HepG2 (cell line): ENCODE results near the gene CACNA2D3. TPM values are rescaled to one million over a fixed set of nuclear protein-coding genes. Genes with fewer than 3 reads are reported as not detected.

Experiments
- ATAC-seq: fragments of 200-7000 bp; cut with Tn5 transposase; 3 replicates; pipeline ENCODE4 v1.9.1; 2020; ENCODE audit warnings: mild to moderate bottlenecking, moderate library complexity
- BruUV-seq: library from RNA; stranded (reverse); fragments of 400-500 nt; replicated peaks from 2 replicates; lab custom pipeline; 2021; lab: Mats Ljungman, UMichigan
- CTCF ChIA-PET: fragments of 300-600 bp; formaldehyde crosslinking; extraction: SDS; loops from one replicate; lab custom pipeline; 2021; ENCODE audit warnings: low total read pairs, inconsistent platforms, low intra/inter-chr PET ratio; lab: Yijun Ruan, JAX
- POLR2A ChIA-PET: fragments of 350-600 bp; sonication (Branson Sonifier 250); formaldehyde crosslinking; loops from one replicate; lab custom pipeline; 2020; ENCODE audit warnings: antibody characterized with exemption, inconsistent platforms; lab: Yijun Ruan, JAX
- DNase-seq: peaks from one replicate; pipeline ENCODE4 v3.0.0-alpha.2; 2015; ENCODE audit warnings: low spot score
- FAIRE-seq: peaks from 3 replicates; lab custom pipeline; 2011; peaks lifted over from hg19 to GRCh38; lab: Jason Lieb, UNC
- H2AFZ ChIP-seq: one replicate; pipeline ENCODE4 v1.6.1; 2011; ENCODE audit warnings: low read length, inconsistent platforms
- H3K27ac ChIP-seq: fragments of 300-600 bp; 3 replicates; pipeline ENCODE4 v1.8.0; 2011; ENCODE audit warnings: mixed run types, mild to moderate bottlenecking, mixed read lengths, low read length, inconsistent platforms; ENCODE audit not compliant: insufficient read depth; ENCODE audit errors: extremely low read length
- H3K27me3 ChIP-seq, 2 experiments: fragments of 200-600 bp in 1 of 2; 2 replicates in 1 of 2; 3 replicates in 1 of 2; pipeline versions ENCODE4 v1.6.0 to v1.8.0; 2011; ENCODE audit warnings: low read length in 2 of 2, mild to moderate bottlenecking in 2 of 2, moderate library complexity in 2 of 2, inconsistent platforms in 1 of 2; ENCODE audit not compliant: insufficient read depth in 2 of 2, control insufficient read depth in 1 of 2
- H3K36me3 ChIP-seq, 2 experiments: fragments of 200-600 bp in 1 of 2; replicated peaks in 1 of 2; 2 replicates in 1 of 2; 3 replicates in 1 of 2; pipeline versions ENCODE4 v1.5.1 to v1.8.0; 2011; ENCODE audit warnings: low read length in 2 of 2, inconsistent platforms in 1 of 2; ENCODE audit not compliant: insufficient read depth in 2 of 2, control insufficient read depth in 1 of 2
- H3K4me1 ChIP-seq: 2 replicates; pipeline ENCODE4 v1.5.1; 2012; ENCODE audit warnings: low read length, inconsistent platforms; ENCODE audit not compliant: insufficient read depth
- H3K4me2 ChIP-seq: 2 replicates; pipeline ENCODE4 v1.6.0; 2011; ENCODE audit warnings: low read depth, low read length, inconsistent platforms
- H3K4me3 ChIP-seq, 3 experiments: fragments of 200-600 bp in 1 of 3; sonication (generic), shearing (Covaris generic) in 1 of 3; replicated peaks in 1 of 3; 2 replicates each; pipeline ENCODE4 v1.5.1; 2011 to 2016; ENCODE audit warnings: low read length in 3 of 3, inconsistent platforms in 2 of 3, low read depth in 2 of 3, mild to moderate bottlenecking in 2 of 3, control low read depth in 1 of 3, mixed read lengths in 1 of 3; ENCODE audit not compliant: insufficient read depth in 1 of 3
- H3K79me2 ChIP-seq: one replicate; pipeline ENCODE4 v1.6.1; 2011; ENCODE audit warnings: low read length, inconsistent platforms; ENCODE audit not compliant: insufficient read depth
- H3K9ac ChIP-seq: 2 replicates; pipeline ENCODE4 v1.6.0; 2011; ENCODE audit warnings: mild to moderate bottlenecking, low read depth, low read length, inconsistent platforms; ENCODE audit not compliant: insufficient read depth
- H3K9me3 ChIP-seq: 2 replicates; pipeline ENCODE4 v1.5.1; 2012; ENCODE audit warnings: mild to moderate bottlenecking, low read length
- H4K20me1 ChIP-seq: 2 replicates; pipeline ENCODE4 v1.6.0; 2011; ENCODE audit warnings: inconsistent platforms, mild to moderate bottlenecking, low read length, moderate library complexity; ENCODE audit not compliant: insufficient read depth
- ATM ChIP-seq: fragments of 450-650 bp; IDR thresholded peaks from 2 replicates; pipeline ENCODE4 v1.7.1; 2017; ENCODE audit warnings: mild to moderate bottlenecking, borderline replicate concordance
- CAMTA2 ChIP-seq: sonication (generic); formaldehyde crosslinking; IDR thresholded peaks from 2 replicates; pipeline ENCODE4 v1.4.0; 2020; ENCODE audit warnings: mild to moderate bottlenecking, missing genetic modification reagents, borderline replicate concordance
- GATAD2A ChIP-seq: IDR thresholded peaks from 2 replicates; pipeline ENCODE4 v1.6.1; 2016
- KDM6A ChIP-seq: IDR thresholded peaks from 2 replicates; pipeline ENCODE4 v1.6.1; 2016; ENCODE audit warnings: low read depth
- MXD3 ChIP-seq: IDR thresholded peaks from 2 replicates; pipeline ENCODE4 v1.6.1; 2016; ENCODE audit warnings: mild to moderate bottlenecking, missing biosample characterization, missing genetic modification reagents
- PAF1 ChIP-seq: IDR thresholded peaks from 2 replicates; pipeline ENCODE4 v1.6.1; 2016; ENCODE audit warnings: missing genetic modification reagents, missing compliant biosample characterization
- SNAPC4 ChIP-seq: sonication (generic); formaldehyde crosslinking; IDR thresholded peaks from 2 replicates; pipeline ENCODE4 v1.4.0; 2020; ENCODE audit warnings: mild to moderate bottlenecking, missing genetic modification reagents
- SRF ChIP-seq: IDR thresholded peaks from 2 replicates; pipeline ENCODE4 v1.6.1; 2011; ENCODE audit warnings: mild to moderate bottlenecking, low read depth, low read length, moderate library complexity
- TEAD2 ChIP-seq: sonication (generic); formaldehyde crosslinking; IDR thresholded peaks from 2 replicates; pipeline ENCODE4 v1.9.0; 2021; ENCODE audit warnings: missing genetic modification reagents
- ZC3H13 ChIP-seq: sonication (generic); formaldehyde crosslinking; IDR thresholded peaks from 2 replicates; pipeline ENCODE4 v1.8.1; 2023; ENCODE audit warnings: mild to moderate bottlenecking, missing genetic modification reagents, moderate library complexity
- ZNF343 ChIP-seq: sonication (generic); formaldehyde crosslinking; IDR thresholded peaks from 2 replicates; pipeline ENCODE4 v1.4.0; 2020; ENCODE audit warnings: mild to moderate bottlenecking, missing genetic modification reagents
- ZNF816 ChIP-seq: sonication (generic); formaldehyde crosslinking; IDR thresholded peaks from 2 replicates; pipeline ENCODE4 v1.8.0; 2022; ENCODE audit warnings: missing genetic modification reagents, mild to moderate bottlenecking, borderline replicate concordance
- ZSCAN22 ChIP-seq: sonication (generic); formaldehyde crosslinking; IDR thresholded peaks from 2 replicates; pipeline ENCODE4 v1.4.0; 2020; ENCODE audit warnings: mild to moderate bottlenecking, missing genetic modification reagents
- WGBS: methylation state at CpG from one replicate; pipeline ENCODE4 v1.1.6; 2017; ENCODE audit warnings: low lambda C conversion rate; 5-methylcytosine and 5-hydroxymethylcytosine counted together
- in situ Hi-C: cut with HindIII; loops from 2 replicates; pipeline ENCODE4 v1.10.0; 2017; ENCODE audit warnings: low pct_unique_long_range_greater_than_20kb; ENCODE audit not compliant: extremely low pct_ligation_motif_present
- intact Hi-C: fragments of 100-400 bp; cut with micrococcal nuclease; formaldehyde crosslinking; loops from one replicate; pipeline ENCODE4 v1.10.0; 2022; ENCODE audit not compliant: unreplicated experiment
- polyA plus RNA-seq, 8 experiments: library from polyadenylated mRNA; depleted of rRNA in 3 of 8; stranded (reverse) in 7 of 8; unstranded in 1 of 8; fragments of >200 nt; fragmentation: Illumina TruSeq in 4 of 8; extraction: Trizol in 4 of 8; gene quantifications; 2 replicates each; pipeline versions ENCODE4 v1.2.1 to v1.2.3, GENCODE V29; 2011 to 2016; ENCODE audit warnings: low read depth in 4 of 8, missing spikeins in 1 of 8, mixed read lengths in 1 of 8; ENCODE audit not compliant: insufficient read depth in 1 of 8
- total RNA-seq, 5 experiments: library from RNA; depleted of rRNA; stranded (reverse); fragments of >200 nt; fragmentation: Illumina TruSeq; extraction: Trizol; gene quantifications; 2 replicates each; pipeline ENCODE4 v1.2.3, GENCODE V29; 2016; ENCODE audit warnings: low read depth in 1 of 5
- TF ChIP-seq, protein P1 (sequence below): sonication (generic); formaldehyde crosslinking; IDR thresholded peaks from 2 replicates; pipeline ENCODE4 v1.8.1; 2023; ENCODE audit warnings: mild to moderate bottlenecking, missing genetic modification reagents
- TF ChIP-seq, protein P2 (sequence below): IDR thresholded peaks from 2 replicates; pipeline ENCODE4 v1.6.1; 2018; ENCODE audit warnings: missing genetic modification reagents
- TF ChIP-seq, protein P3 (sequence below): sonication (generic); formaldehyde crosslinking; IDR thresholded peaks from 2 replicates; pipeline ENCODE4 v1.5.0; 2020; ENCODE audit warnings: missing genetic modification reagents

Gene CACNA2D3
- total and polyA plus RNA-seq, 2 of the 13 experiments (the other 11 are each of a cell fraction or from before 2014, with no cell fraction given), result not detected

- H4K20me1 ChIP-seq, result no peaks in the 10 kb centered on the region
Measured at GRCh38 chr3:54713031-54713430, 590.7 kb downstream of the CACNA2D3 start.

More at GRCh38 chr3:54713031-54713430, 590.7 kb downstream of the CACNA2D3 start:
- Histone ChIP-seq H3K9me3 (no peaks in the 10 kb centered on the region), H3K4me2 (no peak overlapping the region), H3K4me3 (no peak overlapping the region), H3K79me2 (no peaks in the 10 kb centered on the region), H3K4me1 (no peaks in the 10 kb centered on the region), H3K36me3 (no peaks in the 10 kb centered on the region), H2AFZ (no peak overlapping the region), H3K27ac (no peak overlapping the region), H3K9ac (no peak overlapping the region), H3K27me3 (no peaks in the 10 kb centered on the region)
- ChIA-PET POLR2A (no interaction called here), CTCF (no interaction called here)
- no TSS peak for BruUV-seq
- FAIRE-seq (no peak), ATAC-seq (no peak), DNase-seq (no peak)
- in situ Hi-C loops, result no loop called here
- TF ChIP-seq, protein P1, sequence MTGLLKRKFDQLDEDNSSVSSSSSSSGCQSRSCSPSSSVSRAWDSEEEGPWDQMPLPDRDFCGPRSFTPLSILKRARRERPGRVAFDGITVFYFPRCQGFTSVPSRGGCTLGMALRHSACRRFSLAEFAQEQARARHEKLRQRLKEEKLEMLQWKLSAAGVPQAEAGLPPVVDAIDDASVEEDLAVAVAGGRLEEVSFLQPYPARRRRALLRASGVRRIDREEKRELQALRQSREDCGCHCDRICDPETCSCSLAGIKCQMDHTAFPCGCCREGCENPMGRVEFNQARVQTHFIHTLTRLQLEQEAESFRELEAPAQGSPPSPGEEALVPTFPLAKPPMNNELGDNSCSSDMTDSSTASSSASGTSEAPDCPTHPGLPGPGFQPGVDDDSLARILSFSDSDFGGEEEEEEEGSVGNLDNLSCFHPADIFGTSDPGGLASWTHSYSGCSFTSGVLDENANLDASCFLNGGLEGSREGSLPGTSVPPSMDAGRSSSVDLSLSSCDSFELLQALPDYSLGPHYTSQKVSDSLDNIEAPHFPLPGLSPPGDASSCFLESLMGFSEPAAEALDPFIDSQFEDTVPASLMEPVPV, result no peak
- TF ChIP-seq ZNF343 (CRISPR knock-in tag) (no peak), TEAD2 (CRISPR knock-in tag) (no peak), ZNF816 (CRISPR knock-in tag) (no peak), SRF (no peak), GATAD2A (CRISPR knock-in tag) (no peak), ZSCAN22 (CRISPR knock-in tag) (no peak), KDM6A (no peak), ZC3H13 (CRISPR knock-in tag) (no peak), ATM (no peak), CAMTA2 (no peak), MXD3 (no peak), PAF1 (CRISPR knock-in tag) (no peak), SNAPC4 (CRISPR knock-in tag) (no peak)
- TF ChIP-seq, protein P2, sequence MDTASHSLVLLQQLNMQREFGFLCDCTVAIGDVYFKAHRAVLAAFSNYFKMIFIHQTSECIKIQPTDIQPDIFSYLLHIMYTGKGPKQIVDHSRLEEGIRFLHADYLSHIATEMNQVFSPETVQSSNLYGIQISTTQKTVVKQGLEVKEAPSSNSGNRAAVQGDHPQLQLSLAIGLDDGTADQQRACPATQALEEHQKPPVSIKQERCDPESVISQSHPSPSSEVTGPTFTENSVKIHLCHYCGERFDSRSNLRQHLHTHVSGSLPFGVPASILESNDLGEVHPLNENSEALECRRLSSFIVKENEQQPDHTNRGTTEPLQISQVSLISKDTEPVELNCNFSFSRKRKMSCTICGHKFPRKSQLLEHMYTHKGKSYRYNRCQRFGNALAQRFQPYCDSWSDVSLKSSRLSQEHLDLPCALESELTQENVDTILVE (CRISPR knock-in tag), result no peak
- TF ChIP-seq, protein P3, sequence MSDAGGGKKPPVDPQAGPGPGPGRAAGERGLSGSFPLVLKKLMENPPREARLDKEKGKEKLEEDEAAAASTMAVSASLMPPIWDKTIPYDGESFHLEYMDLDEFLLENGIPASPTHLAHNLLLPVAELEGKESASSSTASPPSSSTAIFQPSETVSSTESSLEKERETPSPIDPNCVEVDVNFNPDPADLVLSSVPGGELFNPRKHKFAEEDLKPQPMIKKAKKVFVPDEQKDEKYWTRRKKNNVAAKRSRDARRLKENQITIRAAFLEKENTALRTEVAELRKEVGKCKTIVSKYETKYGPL (CRISPR knock-in tag), result no peak
- intact Hi-C loops, result no loop called here
- 0% methylated on average over 1 of the region's 1 CpG for WGBS
